HepG2 (cell line): ENCODE results near the gene GFPT2.

Experiments
- CTCF ChIP-seq: sonication (generic); formaldehyde crosslinking; IDR thresholded peaks from 2 replicates; pipeline ENCODE4 v1.5.0; 2020; ENCODE audit warnings: mild to moderate bottlenecking, missing genetic modification reagents, moderate library complexity
- HNF4A ChIP-seq: sonication (generic); formaldehyde crosslinking; IDR thresholded peaks from 2 replicates; pipeline ENCODE4 v1.4.0; 2020; ENCODE audit warnings: missing genetic modification reagents
- POLR2A ChIP-seq, 2 experiments: IDR thresholded peaks; 2 replicates each; pipeline ENCODE4 v1.6.1; 2011; ENCODE audit warnings: low read depth in 2 of 2, low read length in 2 of 2, mild to moderate bottlenecking in 1 of 2, moderate library complexity in 1 of 2; ENCODE audit not compliant: insufficient read depth in 1 of 2
- RBFOX2 ChIP-seq: fragments of 200-400 bp; formaldehyde crosslinking; IDR thresholded peaks from 2 replicates; pipeline ENCODE4 v1.6.1; 2017; ENCODE audit warnings: low read depth, mild to moderate bottlenecking, low read length
- RERE ChIP-seq: IDR thresholded peaks from 2 replicates; pipeline ENCODE4 v1.6.1; 2016; ENCODE audit warnings: low read depth, missing genetic modification reagents, missing compliant biosample characterization
- ZNF274 ChIP-seq: sonication (generic); formaldehyde crosslinking; IDR thresholded peaks from 2 replicates; pipeline ENCODE4 v1.5.1; 2020; ENCODE audit warnings: mild to moderate bottlenecking, missing genetic modification reagents
- ZNF567 ChIP-seq: sonication (generic); formaldehyde crosslinking; IDR thresholded peaks from 2 replicates; pipeline ENCODE4 v1.8.1; 2023; ENCODE audit warnings: mild to moderate bottlenecking, missing genetic modification reagents, borderline replicate concordance
- TF ChIP-seq, protein P1 (sequence below): sonication (generic); formaldehyde crosslinking; IDR thresholded peaks from 2 replicates; pipeline ENCODE4 v1.8.0; 2022; ENCODE audit warnings: mild to moderate bottlenecking, missing genetic modification reagents, borderline replicate concordance

DNA sequence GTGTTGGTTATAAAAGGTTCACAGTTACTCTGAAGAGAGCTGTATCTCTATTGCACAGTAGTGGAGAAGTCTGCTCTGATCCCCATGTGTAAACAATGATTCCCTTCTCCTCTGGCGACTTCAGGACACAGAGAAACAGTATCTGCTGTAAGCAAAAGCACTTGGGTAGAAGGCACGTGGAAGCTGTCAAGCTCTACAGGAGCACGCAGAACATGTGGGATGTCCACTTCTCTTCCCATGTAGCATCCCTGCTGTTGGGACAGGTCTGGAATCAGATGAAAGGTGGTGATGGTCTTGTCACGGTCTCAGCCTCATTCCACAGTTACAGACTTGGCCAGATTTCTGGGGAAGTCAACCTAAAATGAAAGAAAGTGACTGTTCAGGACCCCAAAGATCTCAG is 51.9 kb downstream of the GFPT2 start:
- TF ChIP-seq RERE (CRISPR knock-in tag) = no peak
- no peak for TF ChIP-seq RBFOX2
- TF ChIP-seq ZNF567 (CRISPR knock-in tag) = no peak
- no peak for TF ChIP-seq CTCF
- no peak for TF ChIP-seq POLR2A (IDR thresholded peaks at IDR 0.05; ENCODE audit: insufficient read depth in 1 of 2, low read depth in 2 of 2, low read length in 2 of 2)
- TF ChIP-seq HNF4A (CRISPR knock-in tag) = no peak
- TF ChIP-seq, protein P1, sequence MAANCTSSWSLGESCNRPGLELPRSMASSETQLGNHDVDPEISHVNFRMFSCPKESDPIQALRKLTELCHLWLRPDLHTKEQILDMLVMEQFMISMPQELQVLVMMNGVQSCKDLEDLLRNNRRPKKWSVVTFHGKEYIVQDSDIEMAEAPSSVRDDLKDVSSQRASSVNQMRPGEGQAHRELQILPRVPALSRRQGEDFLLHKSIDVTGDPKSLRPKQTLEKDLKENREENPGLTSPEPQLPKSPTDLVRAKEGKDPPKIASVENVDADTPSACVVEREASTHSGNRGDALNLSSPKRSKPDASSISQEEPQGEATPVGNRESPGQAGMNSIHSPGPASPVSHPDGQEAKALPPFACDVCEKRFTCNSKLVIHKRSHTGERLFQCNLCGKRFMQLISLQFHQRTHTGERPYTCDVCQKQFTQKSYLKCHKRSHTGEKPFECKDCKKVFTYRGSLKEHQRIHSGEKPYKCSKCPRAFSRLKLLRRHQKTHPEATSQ (CRISPR knock-in tag) = no peak
- no peak for TF ChIP-seq ZNF274 (CRISPR knock-in tag)
